Measurements from ENCODE around the gene ZFHX3. TPM values are rescaled to one million over a fixed set of nuclear protein-coding genes. Genes with fewer than 3 reads are reported as not detected.

Gene ZFHX3
- total RNA-seq, 6 experiments from 2014 or later = 7.1 to 9.4 (median 7.7) TPM

- WGBS (ENCODE audit: insufficient coverage, low coverage, low lambda C conversion rate, missing lambda C conversion rate) = 55% methylated on average over 2 of the region's 9 CpGs
- H3K27me3 ChIP-seq = no peaks in the 10 kb centered on the region
- H3K4me1 ChIP-seq = peaks cover 0 to 19% (median 11%) of the 10 kb centered on the region in 4 donors
- ATAC-seq (peak in 2 of 4 donors; percentile 4), DNase-seq (no peak)
- H3K36me3 ChIP-seq = no peaks in the 10 kb centered on the region
- intact Hi-C loops (cut with DNase I) = no loop called here
- TF ChIP-seq CTCF (IDR thresholded peaks at IDR 0.05) (no peak), POLR2A (IDR thresholded peaks at IDR 0.05) (no peak)
- H3K4me3 ChIP-seq = no peak overlapping the region
- no peaks in the 10 kb centered on the region for H3K9me3 ChIP-seq
- H3K27ac ChIP-seq = no peak overlapping the region
Measured at GRCh38 chr16:73028263-73028662, 19.7 kb downstream of the ZFHX3 start.

GRCh38 chr16:73027685-73028111, 20.2 kb downstream of the ZFHX3 start:
- peak in 1 of 3 donors; percentile 30 for DNase-seq
- TF ChIP-seq CTCF (IDR thresholded peaks at IDR 0.05) = no peak
- TF ChIP-seq POLR2A (IDR thresholded peaks at IDR 0.05) = no peak
- ATAC-seq = peak; percentile 81 to 87 (median 86)
- Histone ChIP-seq H3K9me3 (no peaks in the 10 kb centered on the region), H3K27me3 (no peaks in the 10 kb centered on the region), H3K4me1 (peaks cover 0 to 19% (median 10%) of the 10 kb centered on the region in 4 donors), H3K36me3 (no peaks in the 10 kb centered on the region), H3K27ac (no peak overlapping the region), H3K4me3 (no peak overlapping the region)
- intact Hi-C loops (cut with DNase I) = no loop called here
- 25% methylated on average over 5 of the region's 10 CpGs for WGBS (ENCODE audit: insufficient coverage, low coverage, low lambda C conversion rate, missing lambda C conversion rate)

GRCh38 chr16:73026754-73027684, 20.9 kb downstream of the ZFHX3 start:
- WGBS (ENCODE audit: insufficient coverage, low coverage, low lambda C conversion rate, missing lambda C conversion rate) = 75% methylated on average over 13 of the region's 13 CpGs
- DNase-seq (no peak), ATAC-seq (no peak)
- Histone ChIP-seq H3K27ac (no peak overlapping the region), H3K4me3 (no peak overlapping the region), H3K36me3 (no peaks in the 10 kb centered on the region), H3K9me3 (no peaks in the 10 kb centered on the region), H3K4me1 (peaks cover 0 to 19% (median 8%) of the 10 kb centered on the region in 4 donors), H3K27me3 (no peaks in the 10 kb centered on the region)
- intact Hi-C loops (cut with DNase I) = no loop called here
- no peak for TF ChIP-seq POLR2A (IDR thresholded peaks at IDR 0.05)
- no peak for TF ChIP-seq CTCF (IDR thresholded peaks at IDR 0.05)

- Histone ChIP-seq H3K36me3 (no peaks in the 10 kb centered on the region), H3K27me3 (no peaks in the 10 kb centered on the region), H3K4me3 (no peak overlapping the region), H3K9me3 (no peaks in the 10 kb centered on the region), H3K27ac (no peak overlapping the region), H3K4me1 (peaks cover 0 to 23% (median 8%) of the 10 kb centered on the region in 4 donors)
- no CpG with 5 or more reads among the region's 8 CpGs for WGBS (ENCODE audit: insufficient coverage, low coverage, low lambda C conversion rate, missing lambda C conversion rate)
- intact Hi-C loops (cut with DNase I) = no loop called here
- ATAC-seq (no peak), DNase-seq (no peak)
- TF ChIP-seq CTCF (IDR thresholded peaks at IDR 0.05) = no peak
- no peak for TF ChIP-seq POLR2A (IDR thresholded peaks at IDR 0.05)
Measured at GRCh38 chr16:73025856-73026210, 22.1 kb downstream of the ZFHX3 start.

Measured in right lobe of liver (tissue), 6 donors.